DMS114 treated with DMSO at 0.1 percent for 48 hours (cell line): Measurements from ENCODE around the gene RAP1GAP2.
"Not testable (repeated sequence)": the region's sequence is repeated elsewhere in the genome, so short reads cannot be mapped to it uniquely, and the experiment has no call there.

Source experiments
- DNase-seq: peaks from one replicate; lab custom pipeline; 2025; ENCODE audit not compliant: unreplicated experiment; lab: John Stamatoyannopoulos, UW

The RAP1GAP2 gene

DNA sequence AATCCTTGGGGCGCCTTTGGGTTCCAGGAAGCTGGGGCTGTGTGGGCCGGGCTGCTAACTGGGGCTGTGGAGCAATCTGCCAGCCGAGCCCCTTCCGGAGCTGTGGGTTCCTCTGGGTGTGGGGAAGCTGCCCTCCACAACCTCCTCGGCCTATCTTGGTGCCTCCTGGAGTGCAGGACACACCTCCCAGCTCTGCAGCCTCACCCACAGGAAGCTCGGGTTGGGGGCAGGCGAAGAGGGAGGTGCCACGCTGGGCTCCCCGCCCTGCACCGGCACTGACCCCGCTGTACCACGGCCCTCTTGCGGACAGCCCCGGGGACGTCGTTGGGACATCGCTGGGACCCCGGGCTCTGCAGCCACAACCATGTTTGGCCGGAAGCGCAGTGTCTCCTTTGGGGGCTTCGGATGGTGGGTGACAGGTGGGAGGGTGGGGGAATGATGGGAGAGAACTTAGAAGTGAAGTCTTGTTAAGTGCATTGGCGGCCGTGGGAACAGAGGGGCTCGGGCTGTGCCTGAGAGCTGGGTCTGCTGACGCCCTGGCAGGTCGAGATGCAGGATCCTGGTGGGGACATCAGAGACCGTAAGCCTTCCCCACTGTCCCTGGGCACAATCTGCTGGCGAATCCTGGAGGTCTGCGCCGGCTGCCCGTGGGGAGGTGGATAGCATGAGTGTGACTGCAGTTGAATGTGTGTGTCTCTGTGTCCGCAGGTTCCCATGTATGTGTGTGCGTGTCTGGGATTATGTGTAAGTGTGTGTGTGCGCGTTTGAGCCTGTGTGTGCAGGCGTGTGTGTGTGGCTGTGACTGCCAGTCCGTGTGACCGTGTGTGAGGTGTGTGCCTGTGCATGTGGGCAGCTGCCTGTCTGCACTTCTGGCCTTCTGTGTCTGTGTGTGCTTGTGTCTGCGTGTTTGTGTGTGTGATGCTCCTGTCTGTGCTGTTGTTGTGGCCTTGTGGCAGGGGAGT lies at the start of gene RAP1GAP2:
TSS of gene RAP1GAP2 (plus strand) at position 275 of the 962 bp plus-strand sequence. CDS start at position 365, 90 bp downstream.
- no peak for DNase-seq

DNA sequence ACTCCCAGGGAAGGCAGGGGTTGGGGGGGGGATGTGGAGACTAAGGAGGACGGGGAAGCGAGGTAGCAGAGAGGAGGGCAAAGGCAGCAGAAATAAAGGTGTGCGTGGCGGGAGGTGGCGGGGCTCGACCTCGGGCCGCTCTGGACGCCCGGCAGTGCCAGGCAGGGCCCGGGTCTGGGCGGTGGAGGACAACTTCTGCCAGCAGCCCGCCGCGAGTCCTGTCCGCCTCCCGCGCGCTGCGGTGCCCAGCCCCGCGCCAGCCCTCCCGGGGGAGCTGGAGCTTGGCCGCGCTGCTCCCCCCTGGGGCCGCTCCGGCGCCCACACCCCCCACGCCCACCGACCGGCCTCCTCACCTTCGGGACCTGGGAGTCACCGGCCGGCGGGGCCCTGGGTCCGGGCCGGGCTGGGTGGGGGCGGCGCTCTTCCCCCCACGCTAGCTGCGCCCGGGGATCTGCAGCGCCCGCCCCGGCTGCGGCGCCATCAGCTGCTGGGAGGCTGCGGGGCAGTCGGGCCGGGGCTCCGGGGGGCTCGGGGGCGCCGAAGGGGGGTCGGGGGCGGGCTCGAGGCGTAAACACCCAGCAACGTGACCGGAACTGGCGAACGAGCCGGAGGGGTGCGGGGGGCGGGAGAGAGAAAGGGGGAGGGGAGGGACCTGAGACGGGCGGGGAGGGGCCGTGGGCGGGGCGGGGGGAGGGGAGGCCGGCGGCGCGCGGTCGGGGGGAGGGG lies 47.0 kb upstream of the RAP1GAP2 start, which contains the start of gene CCDC92B:
TSS of gene CCDC92B (minus strand) at position 595 of the 726 bp plus-strand sequence. CDS start 14,507 bp downstream, outside the sequence.
- DNase-seq, result no peak

DNA sequence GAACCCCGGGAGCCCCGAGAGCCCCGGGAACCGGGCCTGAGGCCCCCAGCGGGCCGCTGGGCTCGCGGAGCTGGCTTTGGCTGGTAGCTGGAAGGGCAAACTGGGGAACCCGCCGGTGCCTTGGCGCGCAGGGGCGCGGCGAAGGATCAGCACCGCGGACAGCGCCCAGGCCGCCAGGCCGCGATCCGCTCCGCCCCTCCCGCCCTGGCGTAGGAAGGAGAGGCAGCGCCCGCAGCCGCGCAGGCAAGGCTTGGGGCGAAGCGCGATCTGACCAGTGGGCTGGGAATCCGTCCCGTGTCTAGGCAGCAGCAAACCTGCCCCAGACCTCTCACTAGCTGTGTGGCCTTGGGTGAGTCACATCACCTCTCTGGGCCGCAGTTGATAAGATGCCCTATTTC lies 46.5 kb upstream of the RAP1GAP2 start:
- DNase-seq, result no peak

DNA sequence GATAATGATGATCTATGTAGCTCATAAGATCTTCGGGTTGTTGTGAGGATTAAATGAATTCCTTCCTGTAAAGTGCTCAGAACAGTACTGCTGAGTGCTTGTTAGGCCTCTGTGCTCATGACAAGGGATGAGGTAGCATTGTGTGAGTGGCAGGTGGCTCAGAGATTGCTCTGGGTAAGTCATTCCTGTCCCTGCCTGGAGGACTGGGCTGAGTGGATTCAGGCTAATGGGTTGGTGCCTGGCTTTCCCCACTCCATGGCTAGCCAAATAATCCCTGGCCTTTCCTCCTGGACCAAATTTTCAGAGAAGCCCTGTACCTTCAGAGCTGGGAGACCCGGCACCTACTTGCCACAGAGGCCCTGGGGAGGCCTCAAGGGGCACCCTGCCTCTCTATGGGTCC lies 45.5 kb upstream of the RAP1GAP2 start:
- no peak for DNase-seq

DNA sequence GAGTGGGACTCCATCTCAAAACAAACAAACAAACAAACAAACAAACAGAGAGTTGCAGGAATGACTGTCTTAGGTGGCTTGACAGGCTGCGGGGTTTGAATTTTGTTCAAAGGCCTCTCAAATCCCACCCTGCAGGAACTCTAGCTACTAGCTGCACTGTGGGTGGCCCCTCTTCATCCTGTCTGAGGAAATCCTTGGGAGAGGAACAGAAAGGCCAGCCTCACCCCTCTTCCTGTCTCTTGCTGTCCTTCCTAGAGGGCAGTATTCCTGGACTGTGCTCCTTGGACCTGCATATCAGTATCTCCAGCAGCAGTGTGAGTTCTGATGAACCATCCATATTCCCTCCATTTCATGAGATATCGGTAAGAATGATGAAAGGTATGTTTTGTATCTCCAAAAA lies 44.7 kb upstream of the RAP1GAP2 start:
- no peak for DNase-seq

DNA sequence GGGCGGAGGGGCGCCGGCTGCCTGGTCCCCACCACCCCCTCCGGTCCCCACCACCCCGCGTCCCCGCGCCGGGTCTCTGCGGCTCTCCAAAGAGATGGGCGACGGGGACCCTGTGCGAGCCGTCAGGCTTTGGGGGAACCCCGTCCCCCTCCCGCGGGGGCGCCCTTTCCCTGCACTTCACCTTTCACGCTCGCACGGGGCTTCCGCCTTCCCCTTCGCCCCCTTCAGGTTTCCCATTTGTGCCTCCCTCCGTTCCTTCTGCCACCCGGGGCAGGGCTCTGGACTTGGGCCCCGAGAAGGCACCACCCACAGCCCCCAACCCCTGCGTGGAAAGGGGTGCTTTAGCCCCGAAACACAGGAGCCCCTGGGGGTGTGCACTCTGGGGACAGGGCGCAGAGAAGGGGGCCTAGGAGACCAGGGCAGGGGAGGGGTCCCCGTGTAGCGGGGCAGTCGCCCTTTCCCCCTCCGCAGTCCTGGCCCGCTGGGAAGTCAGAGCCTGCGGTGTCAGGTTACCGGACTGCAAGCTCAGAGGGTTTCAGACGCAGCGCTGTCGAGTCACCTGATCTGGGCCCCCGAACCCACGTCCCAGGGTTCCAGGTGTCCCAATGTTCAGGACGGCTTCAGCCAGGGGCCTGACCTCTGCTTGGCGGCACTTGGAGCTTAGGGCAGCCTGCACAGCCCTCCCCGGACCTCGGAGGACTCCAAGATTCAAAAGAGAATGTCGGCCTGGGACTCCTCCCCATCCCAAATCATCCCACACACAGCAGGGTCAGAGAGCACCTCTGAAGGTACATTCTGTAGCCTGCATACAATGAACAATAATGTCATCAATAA lies 40.1 kb upstream of the RAP1GAP2 start:
- no peak for DNase-seq

DNA sequence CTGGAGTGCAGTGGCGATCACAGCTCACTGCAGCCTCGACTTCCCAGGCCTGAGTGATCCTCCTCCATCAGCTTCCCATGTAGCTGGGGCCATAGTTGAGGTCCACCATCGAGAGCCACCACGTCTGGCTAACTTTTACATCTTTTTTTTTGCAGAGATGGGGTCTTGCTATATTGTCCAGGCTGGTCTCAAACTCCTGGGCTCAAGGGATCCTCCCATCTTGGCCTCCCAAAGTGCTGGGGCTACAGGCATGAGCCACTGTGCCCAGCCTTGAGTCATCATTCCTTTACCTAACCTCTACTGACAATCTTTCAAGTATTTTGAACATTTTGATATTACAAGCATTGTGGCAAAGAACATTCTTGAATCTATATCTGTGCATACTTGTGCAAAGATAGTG lies 37.4 kb upstream of the RAP1GAP2 start:
- DNase-seq, result no peak

DNA sequence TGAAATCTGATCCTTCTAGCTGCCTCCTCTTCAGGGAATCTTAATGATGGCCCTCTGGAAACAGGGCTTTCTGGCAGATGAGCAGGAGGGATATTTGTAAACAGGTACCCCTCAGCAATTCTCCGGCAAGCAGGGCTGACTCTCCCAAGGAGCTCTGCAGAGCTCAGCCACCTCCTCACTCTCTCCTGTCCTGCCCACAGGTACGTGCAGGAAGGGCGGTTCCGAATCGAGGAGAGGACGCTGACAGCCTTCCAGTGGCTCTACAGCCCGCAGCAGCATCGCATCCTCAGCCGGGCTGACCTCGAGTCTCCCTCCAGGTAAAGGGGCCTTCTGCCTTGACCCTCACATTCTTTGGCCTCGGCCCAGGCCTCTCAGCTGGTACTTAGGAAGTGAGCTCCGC lies 26.1 kb upstream of the RAP1GAP2 start:
- DNase-seq, result no peak

DNA sequence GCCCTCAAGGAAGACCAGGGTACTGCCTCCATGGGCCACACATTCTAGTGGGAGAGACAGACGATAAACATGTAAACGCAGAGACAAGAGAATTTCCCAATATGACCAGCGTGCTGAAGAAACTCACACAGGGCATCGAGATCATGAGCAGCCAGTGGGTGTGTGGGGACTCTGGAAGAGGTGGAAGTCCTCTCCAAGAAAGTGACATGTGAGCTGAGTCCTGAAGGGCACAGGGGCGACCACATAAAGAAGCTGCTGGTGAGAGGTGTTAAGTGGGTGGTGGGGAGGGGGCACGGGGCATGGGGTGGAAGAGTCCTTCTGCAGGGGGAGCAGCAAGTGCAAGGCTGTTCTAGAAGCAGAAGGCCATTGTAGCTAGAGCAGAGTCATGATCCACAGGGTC lies 21.0 kb upstream of the RAP1GAP2 start:
- no peak for DNase-seq

DNA sequence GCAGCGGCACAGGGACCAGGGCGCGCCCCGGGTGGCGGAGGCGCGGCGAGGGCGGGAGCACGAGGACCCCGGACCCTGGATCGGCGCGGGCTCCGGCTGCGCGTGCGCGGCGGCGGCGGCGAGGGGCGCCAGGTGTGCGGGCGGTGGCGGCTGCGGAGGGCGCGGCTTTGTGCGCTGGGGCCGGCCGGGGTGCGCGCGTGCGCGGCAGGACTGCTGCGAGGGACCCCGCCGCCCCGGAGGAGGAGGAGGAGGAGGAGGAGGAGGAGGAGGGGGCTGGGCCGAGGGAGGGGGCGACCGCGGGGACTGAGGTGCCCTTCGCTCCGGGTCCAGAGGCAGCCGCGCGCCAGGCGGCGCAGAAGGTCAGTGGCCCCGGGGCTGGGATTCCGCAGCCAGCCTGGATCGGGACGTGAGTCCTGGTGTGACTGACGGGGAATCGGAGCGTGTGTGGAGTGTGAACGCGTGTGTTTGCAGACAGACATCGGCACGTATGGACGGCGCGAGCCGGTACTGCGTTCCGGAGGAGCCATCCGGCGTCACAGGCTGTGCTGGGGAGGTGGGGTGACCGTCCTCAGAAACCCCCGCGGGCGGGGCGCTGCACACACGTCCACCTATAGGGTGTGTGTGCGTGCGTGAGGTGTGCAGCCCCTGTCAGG lies 19.5 kb upstream of the RAP1GAP2 start:
- no peak for DNase-seq

DNA sequence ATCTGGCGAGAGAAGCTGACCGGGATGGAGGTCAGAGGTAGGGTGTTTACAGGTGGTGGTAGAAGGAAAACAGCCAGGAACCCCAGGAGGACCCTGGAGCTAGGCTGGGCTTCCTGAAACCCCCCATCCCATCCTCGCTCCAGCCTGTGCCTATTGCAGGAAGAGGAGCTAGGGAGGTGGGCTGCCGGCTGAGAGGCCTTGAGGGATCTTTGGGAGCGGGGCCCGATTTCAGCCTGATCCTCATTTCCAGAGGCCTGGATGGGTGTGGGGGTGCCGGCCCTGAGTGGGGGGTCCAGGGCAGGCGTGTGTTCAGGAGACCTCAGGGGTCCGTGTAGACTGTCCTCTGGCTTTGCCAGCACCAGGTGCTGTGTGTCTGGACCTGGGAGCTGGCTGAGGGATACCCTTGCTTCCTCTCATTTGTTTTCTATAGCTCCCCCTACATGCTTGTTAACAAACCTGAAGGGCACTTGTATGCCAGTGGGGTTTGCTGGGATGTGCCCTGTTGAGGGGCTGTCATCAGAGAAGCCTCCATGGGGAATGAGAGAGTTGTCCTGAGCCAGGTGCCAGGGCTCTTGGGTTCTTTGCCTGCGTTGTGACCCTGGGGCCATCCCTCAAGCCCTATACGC lies 18.9 kb upstream of the RAP1GAP2 start:
- DNase-seq, result no peak

DNA sequence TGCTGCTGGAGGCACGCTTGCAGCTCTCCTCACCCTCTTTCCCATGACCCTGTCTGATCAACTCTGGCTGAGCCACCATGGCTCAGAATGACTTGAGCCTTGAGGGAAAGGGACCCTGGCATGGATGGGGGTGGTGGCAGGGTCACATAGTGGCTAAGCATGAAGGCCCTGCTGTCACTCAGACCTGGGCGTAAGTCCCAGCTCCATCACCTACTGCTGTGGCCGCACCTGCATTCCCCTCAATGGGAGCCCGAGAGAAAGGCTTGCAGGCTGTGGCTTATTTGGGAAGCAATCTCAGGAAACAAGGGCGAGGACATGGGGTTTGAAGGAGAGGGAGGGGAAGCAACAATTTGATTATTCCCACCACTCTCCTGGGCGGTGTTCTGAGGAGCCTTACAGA lies 17.7 kb upstream of the RAP1GAP2 start:
- no peak for DNase-seq

DNA sequence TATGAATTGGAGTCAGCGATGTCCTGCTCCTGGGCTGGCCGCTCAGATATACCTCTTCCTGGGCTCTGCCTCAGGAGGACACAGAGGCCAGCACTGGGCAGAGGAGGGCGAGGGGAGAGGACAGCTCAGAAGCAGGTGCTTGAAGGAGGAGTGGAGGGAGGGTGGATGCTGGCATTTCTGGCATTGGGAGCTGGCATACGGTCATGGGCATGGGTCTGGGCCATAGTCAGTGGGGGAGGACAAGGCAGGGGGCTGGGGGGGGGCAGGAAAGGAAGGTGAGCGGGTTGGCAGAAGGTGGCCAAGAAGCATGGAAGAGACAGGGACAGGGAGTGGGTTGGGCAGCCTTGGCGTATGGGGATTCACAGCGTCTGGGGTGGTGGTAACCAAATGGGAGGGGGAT lies 16.7 kb upstream of the RAP1GAP2 start:
- DNase-seq, result no peak

DNA sequence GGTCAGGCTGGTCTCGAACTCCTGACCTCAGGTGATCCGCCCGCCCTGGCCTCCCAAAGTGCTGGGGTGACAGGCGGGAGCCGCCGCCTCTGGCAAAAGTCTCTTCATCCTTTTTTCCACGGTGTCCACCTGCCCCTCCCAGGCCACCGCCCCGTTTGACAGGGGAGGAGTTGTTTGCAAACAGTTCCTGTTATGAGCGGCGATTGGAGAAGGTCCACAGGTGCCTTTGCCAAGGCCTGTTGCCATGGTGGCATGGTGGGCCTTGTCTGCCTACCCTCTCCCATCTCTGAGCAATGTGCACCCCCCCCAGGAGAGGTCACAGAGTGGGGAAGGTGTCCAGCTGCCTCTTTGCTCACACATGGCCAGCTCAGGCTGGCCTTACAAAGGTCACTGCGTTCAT lies 16.0 kb upstream of the RAP1GAP2 start:
- no peak for DNase-seq

DNA sequence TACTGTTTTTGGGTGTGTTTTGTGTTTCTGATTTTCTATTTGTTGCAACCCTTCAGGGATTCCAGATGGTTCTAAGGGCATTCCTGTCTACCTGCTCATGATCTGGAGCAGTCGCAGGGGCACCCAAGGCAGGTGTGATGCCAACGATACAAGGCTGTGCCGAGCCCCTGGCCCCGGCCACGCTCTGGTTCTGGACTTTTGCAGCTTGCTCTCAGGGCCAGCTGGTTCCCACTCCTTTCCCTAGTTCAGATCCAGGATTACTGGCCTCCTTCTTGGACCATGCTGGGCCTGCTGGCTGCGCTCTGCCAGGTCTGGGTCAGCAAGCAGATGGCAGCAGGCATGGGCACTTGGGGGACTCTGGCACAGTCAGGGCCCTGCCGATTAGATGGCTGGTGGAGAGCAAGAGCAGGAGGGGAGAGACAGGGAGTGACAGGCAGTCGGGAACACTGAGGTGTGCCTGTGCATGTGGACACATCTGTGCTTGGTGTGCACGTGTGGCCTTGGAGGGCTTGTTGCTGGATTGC lies 15.2 kb upstream of the RAP1GAP2 start:
- DNase-seq, result no peak

DNA sequence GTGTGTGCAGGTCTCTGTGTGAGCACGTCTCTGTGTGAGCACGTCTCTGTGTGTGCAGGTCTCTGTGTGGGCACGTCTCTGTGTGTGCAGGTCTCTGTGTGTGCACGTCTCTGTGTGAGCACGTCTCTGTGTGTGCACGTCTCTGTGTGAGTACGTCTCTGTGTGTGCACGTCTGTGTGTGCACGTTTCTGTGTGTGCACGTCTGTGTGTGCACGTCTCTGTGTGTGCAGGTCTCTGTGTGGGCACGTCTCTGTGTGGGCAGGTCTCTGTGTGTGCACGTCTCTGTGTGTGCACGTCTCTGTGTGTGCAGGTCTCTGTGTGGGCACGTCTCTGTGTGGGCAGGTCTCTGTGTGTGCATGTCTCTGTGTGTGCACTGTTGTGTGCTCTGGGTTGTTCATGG lies 14.6 kb upstream of the RAP1GAP2 start:
- not testable (repeated sequence) for DNase-seq

DNA sequence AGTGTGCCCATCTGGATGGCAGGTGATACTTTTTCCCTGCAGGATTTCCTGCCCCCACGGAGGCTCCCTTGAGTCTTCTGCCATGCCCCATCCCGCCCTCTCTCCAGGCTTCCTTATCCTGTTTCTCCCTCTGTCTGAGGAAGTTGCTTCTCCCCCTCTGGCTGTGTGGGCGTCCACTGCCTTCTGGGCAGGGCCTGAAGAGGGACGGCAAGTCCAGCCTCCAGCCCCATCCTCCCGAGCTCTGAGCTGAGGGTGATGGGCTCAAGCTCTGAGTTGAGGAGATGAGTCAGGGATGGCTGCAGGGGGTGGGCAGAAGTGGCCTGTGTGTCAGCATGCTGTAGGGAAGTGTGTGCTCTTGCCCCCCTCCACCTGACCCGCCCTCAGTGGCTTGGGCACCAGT lies 14.2 kb upstream of the RAP1GAP2 start:
- no peak for DNase-seq

DNA sequence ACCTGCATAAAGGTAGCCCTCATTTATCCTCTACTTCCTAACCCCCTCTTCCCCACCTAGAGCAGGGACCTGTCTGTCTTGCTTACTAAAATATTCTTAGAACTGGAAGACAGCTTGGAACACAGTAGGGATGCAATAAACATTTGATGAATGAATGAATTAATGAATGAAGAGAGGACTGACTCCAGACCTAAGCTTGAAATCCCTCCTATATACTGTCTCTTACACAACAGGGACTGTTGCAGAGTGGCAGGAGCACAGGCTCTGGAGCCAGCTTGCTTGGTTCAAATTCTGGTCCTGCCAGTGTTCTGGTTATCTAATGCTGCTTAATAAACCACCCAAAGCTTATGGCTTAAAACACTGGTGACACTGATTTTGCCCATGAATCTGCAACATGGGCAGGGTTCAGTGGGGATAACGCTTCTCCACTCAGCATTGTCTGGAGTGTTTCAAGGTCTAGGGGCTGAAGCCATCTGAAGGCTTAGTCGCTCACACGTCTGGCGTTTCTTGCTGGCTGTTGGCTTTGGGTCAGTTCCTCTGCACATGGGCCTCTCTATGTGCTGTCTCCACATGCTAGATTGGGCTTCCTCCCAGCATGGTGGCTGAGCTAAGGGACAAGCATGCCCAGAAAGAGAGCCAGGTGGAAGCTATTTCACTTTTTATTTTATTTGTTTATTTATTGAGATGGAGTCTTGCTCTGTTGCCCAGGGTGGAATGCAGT lies 12.8 kb upstream of the RAP1GAP2 start:
- no peak for DNase-seq

DNA sequence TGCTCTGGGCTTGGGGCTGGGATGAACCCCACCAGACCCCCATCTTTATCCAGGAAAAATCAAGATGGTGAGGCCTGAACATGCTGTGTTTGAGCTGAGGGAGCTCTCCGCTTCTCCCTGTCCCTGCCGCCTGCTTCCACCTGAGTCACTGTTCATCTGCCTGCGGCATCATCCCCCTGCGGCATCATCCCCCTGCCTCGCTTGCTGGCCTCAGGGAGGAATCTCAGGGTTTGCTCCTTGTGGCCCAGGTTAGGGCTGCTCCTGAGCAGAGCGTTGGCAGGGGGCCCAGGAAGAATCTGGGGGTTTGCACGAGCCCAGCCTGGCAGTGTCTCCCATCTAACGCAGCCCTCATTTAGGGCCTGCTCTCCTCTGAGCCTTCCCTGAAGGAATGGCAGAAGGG lies 11.4 kb upstream of the RAP1GAP2 start:
- no peak for DNase-seq
